Amniotic epithelial cell (primary cell): Measurements from ENCODE around the gene ZNF180.
A peak's percentile ranks its signal among the peaks of the same experiment; 100 is the strongest.
"Not testable (repeated sequence)": the region's sequence is repeated elsewhere in the genome, so short reads cannot be mapped to it uniquely, and the experiment has no call there.

Source experiments
- DNase-seq: peaks from one replicate; pipeline ENCODE4 v3.0.0-alpha.2; 2010; ENCODE audit warnings: low read depth

ZNF180 gene

GRCh38 chr19:44498988-44499387, 1.3 kb downstream of the ZNF180 start:
- DNase-seq, result no peak

- no peak for DNase-seq
Observed at GRCh38 chr19:44496711-44497110, 3.6 kb downstream of the ZNF180 start.

- peak; percentile 52 for DNase-seq
Observed at GRCh38 chr19:44476559-44477408, 23.5 kb downstream of the ZNF180 start.

GRCh38 chr19:44468730-44469129, 31.6 kb downstream of the ZNF180 start:
- DNase-seq, result not testable (repeated sequence)

- not testable (repeated sequence) for DNase-seq
Observed at GRCh38 chr19:44462600-44463286, 37.6 kb downstream of the ZNF180 start.

GRCh38 chr19:44456016-44456415, 44.3 kb downstream of the ZNF180 start:
- DNase-seq, result not testable (repeated sequence)

- DNase-seq, result no peak
Observed at GRCh38 chr19:44455100-44455499, 45.2 kb downstream of the ZNF180 start.

- DNase-seq, result no peak
Observed at GRCh38 chr19:44452367-44452766, 48.0 kb downstream of the ZNF180 start.

- no peak for DNase-seq
Observed at GRCh38 chr19:44451687-44452086, 48.6 kb downstream of the ZNF180 start.

- DNase-seq, result peak; percentile 97
Observed at GRCh38 chr19:44447916-44448674, 52.2 kb downstream of the ZNF180 start, which contains the start of gene ZNF229. Gene ZNF229, minus strand, starts transcription at chr19:44448472. Its CDS starts 5,625 bp downstream, at chr19:44442847.

- DNase-seq, result no peak
Observed at GRCh38 chr19:44438441-44438840, 61.9 kb downstream of the ZNF180 start.

GRCh38 chr19:44435441-44435840, 64.9 kb downstream of the ZNF180 start:
- DNase-seq, result no peak

- no peak for DNase-seq
Observed at GRCh38 chr19:44430956-44431355, 69.4 kb downstream of the ZNF180 start.
